K562 (cell line): ENCODE results near the gene TSTD1. TPM values are rescaled to one million over a fixed set of nuclear protein-coding genes. Genes with fewer than 3 reads are reported as not detected.

Experiments
- ATF3 ChIP-seq, 2 experiments: fragments of 450-650 bp in 1 of 2; sonication (generic) in 1 of 2; formaldehyde crosslinking in 1 of 2; IDR thresholded peaks in 1 of 2; conservative IDR thresholded peaks in 1 of 2; 2 replicates each; pipeline versions ENCODE4 v1.6.1 to v1.8.1; 2016 to 2023; ENCODE audit warnings: mild to moderate bottlenecking in 2 of 2, moderate library complexity in 2 of 2, inconsistent platforms in 1 of 2, missing genetic modification reagents in 1 of 2
- CBFB ChIP-seq: sonication (generic); formaldehyde crosslinking; IDR thresholded peaks from 2 replicates; pipeline ENCODE4 v1.4.0; 2020; ENCODE audit warnings: mild to moderate bottlenecking, missing genetic modification reagents
- CEBPG ChIP-seq, 3 experiments: fragments of 200-800 bp in 1 of 3; sonication (Bioruptor generic) in 1 of 3; sonication (generic) in 1 of 3; formaldehyde crosslinking in 1 of 3; IDR thresholded peaks in 2 of 3; conservative IDR thresholded peaks in 1 of 3; 2 replicates each; pipeline versions ENCODE4 v1.6.1 to v1.8.0; 2016 to 2022; ENCODE audit warnings: missing compliant biosample characterization in 2 of 3, missing genetic modification characterization in 2 of 3, mild to moderate bottlenecking in 1 of 3, missing genetic modification reagents in 1 of 3
- GABPB2 ChIP-seq: fragments of 250-450 bp; sonication (Bioruptor Pico); conservative IDR thresholded peaks from 2 replicates; pipeline ENCODE4 v1.5.1; 2021; ENCODE audit warnings: mild to moderate bottlenecking
- HDAC1 ChIP-seq, 2 experiments: fragments of 450-650 bp; IDR thresholded peaks; 2 replicates each; pipeline ENCODE4 v1.6.1; 2016 to 2017; ENCODE audit warnings: inconsistent platforms in 1 of 2, mild to moderate bottlenecking in 1 of 2, moderate library complexity in 1 of 2
- HMG20B ChIP-seq: fragments of 250-450 bp; sonication (Bioruptor Pico); IDR thresholded peaks from 2 replicates; pipeline ENCODE4 v1.5.0; 2021; ENCODE audit warnings: mild to moderate bottlenecking
- ILF3 ChIP-seq: fragments of 450-650 bp; IDR thresholded peaks from 2 replicates; pipeline ENCODE4 v1.6.1; 2018; ENCODE audit warnings: antibody characterized with exemption, mild to moderate bottlenecking, moderate library complexity, borderline replicate concordance
- MYC ChIP-seq, 2 experiments: fragments of 250-450 bp in 1 of 2; sonication (Bioruptor Pico) in 1 of 2; IDR thresholded peaks; 2 replicates each; pipeline versions ENCODE4 v1.5.1 to v1.6.1; 2012 to 2021; ENCODE audit warnings: low read depth in 2 of 2, borderline replicate concordance in 1 of 2, improper control_type of control experiment in 1 of 2, low read length in 1 of 2, mild to moderate bottlenecking in 1 of 2, moderate library complexity in 1 of 2
- RBM25 ChIP-seq: fragments of 200-400 bp; formaldehyde crosslinking; IDR thresholded peaks from 2 replicates; pipeline ENCODE4 v1.6.1; 2018; ENCODE audit warnings: low read length, low read depth, moderate library complexity; ENCODE audit not compliant: severe bottlenecking
- TRIM25 ChIP-seq: fragments of 450-650 bp; IDR thresholded peaks from 2 replicates; pipeline ENCODE4 v1.7.0; 2016; ENCODE audit warnings: borderline replicate concordance
- WHSC1 ChIP-seq: IDR thresholded peaks from one replicate; pipeline ENCODE4 v1.6.1; 2012; ENCODE audit warnings: low read length, control low read depth, inconsistent platforms
- ZNF23 ChIP-seq: fragments of 250-450 bp; sonication (Bioruptor Pico); IDR thresholded peaks from 2 replicates; pipeline ENCODE4 v1.4.0; 2020; ENCODE audit warnings: mild to moderate bottlenecking
- ZNF239 ChIP-seq: fragments of 250-450 bp; sonication (Bioruptor Pico); IDR thresholded peaks from 2 replicates; pipeline ENCODE4 v1.4.0; 2020; ENCODE audit warnings: mild to moderate bottlenecking
- ZNF785 ChIP-seq: fragments of 250-450 bp; sonication (Bioruptor Pico); IDR thresholded peaks from 2 replicates; pipeline ENCODE4 v1.4.0; 2020; ENCODE audit warnings: mild to moderate bottlenecking
- polyA plus RNA-seq, 8 experiments: library from polyadenylated mRNA; depleted of rRNA in 4 of 8; stranded (reverse) in 5 of 8; unstranded in 3 of 8; fragments of >200 nt; fragmentation: Nextera tagmentation in 2 of 8; fragmentation: Illumina TruSeq in 1 of 8; extraction: Ambion mirVana in 2 of 8; extraction: Trizol in 1 of 8; gene quantifications; 2 replicates each; pipeline versions ENCODE4 v1.2.1 to v1.2.3, GENCODE V29; 2011 to 2014; ENCODE audit warnings: inconsistent platforms in 1 of 8, missing spikeins in 1 of 8
- total RNA-seq, 7 experiments: library from RNA; depleted of rRNA in 6 of 7; stranded (reverse); fragments of >200 nt in 6 of 7; fragmentation: Illumina TruSeq in 2 of 7; extraction: Trizol in 2 of 7; gene quantifications; 2 replicates each; pipeline versions ENCODE4 v1.2.1 to v1.2.3, GENCODE V29; 2011 to 2021; ENCODE audit warnings: low replicate concordance in 1 of 7
- TF ChIP-seq, protein P1 (sequence below): fragments of 450-650 bp; IDR thresholded peaks from 2 replicates; pipeline ENCODE4 v1.6.1; 2016; ENCODE audit warnings: antibody characterized with exemption
- TF ChIP-seq, protein P2 (sequence below): sonication (generic); formaldehyde crosslinking; IDR thresholded peaks from 2 replicates; pipeline ENCODE4 v1.8.1; 2023; ENCODE audit warnings: mild to moderate bottlenecking, missing genetic modification reagents
- TF ChIP-seq, protein P3 (sequence below): sonication (generic); formaldehyde crosslinking; IDR thresholded peaks from 2 replicates; pipeline ENCODE4 v1.8.0; 2022; ENCODE audit warnings: missing genetic modification reagents, mild to moderate bottlenecking, borderline replicate concordance
- TF ChIP-seq, protein P4 (sequence below): fragments of 450-650 bp; conservative IDR thresholded peaks from 2 replicates; pipeline ENCODE4 v1.6.1; 2016; ENCODE audit warnings: missing genetic modification characterization, low read depth, mild to moderate bottlenecking, missing compliant biosample characterization, moderate library complexity

TSTD1 gene
- total and polyA plus RNA-seq, 9 of the 15 experiments (the other 6 are each of a cell fraction or from before 2014, with no cell fraction given): 0.23 to 0.53 TPM; not detected in 7

DNA sequence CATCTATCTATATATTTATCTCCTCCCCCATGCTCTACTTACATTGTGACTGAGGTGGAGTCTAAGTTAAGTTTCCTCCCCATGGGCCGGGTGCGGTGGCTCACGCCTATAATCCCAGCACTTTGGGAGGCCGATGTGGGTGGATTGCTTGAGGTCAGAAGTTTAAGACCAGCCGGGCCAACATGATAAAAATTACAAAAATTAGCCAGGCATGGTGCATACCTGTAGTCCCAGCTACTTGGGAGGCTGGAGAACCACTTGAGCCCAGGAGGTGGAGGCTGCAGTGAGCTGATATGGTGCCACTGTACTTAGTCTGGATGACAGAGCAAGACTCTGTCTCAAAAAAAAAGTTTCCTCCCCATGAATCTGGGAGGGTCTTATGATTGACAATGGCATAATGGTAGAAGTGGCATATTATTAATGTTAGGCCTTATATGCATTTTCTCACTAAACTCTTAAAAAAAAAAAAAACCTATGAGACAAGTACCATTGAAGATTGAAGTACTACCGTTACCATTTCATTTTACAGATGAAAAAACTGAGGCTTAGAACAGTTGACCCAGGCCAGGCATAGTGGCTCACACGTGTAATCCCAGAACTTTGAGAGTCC, 29.1 kb downstream of the TSTD1 start (continued):
- TF ChIP-seq, protein P1, sequence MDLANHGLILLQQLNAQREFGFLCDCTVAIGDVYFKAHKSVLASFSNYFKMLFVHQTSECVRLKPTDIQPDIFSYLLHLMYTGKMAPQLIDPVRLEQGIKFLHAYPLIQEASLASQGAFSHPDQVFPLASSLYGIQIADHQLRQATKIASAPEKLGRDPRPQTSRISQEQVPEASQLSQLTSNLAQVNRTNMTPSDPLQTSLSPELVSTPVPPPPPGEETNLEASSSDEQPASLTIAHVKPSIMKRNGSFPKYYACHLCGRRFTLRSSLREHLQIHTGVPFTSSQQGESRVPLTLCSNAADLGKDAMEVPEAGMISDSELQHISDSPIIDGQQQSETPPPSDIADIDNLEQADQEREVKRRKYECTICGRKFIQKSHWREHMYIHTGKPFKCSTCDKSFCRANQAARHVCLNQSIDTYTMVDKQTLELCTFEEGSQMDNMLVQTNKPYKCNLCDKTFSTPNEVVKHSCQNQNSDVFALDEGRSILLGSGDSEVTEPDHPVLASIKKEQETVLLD: 0 out of 2 replicates have a peak, but pooled peaks have one; percentile 37
- TF ChIP-seq CBFB (no peak), ILF3 (no peak), ZNF23 (CRISPR knock-in tag) (no peak), HMG20B (no peak), HDAC1 (IDR thresholded peaks at IDR 0.05) (peak; percentile 8 to 54; a peak in 1 of 4 replicates), ZNF239 (no peak), RBM25 (no peak), TRIM25 (no peak), ATF3 (IDR thresholded peaks at IDR 0.05) (no peak), ATF3 (CRISPR knock-in tag; conservative IDR thresholded peaks at IDR 0.05) (0 out of 2 replicates have a peak, but pooled peaks have one; percentile 41), MYC (IDR thresholded peaks at IDR 0.05; ENCODE audit: low read depth, low read length) (0 out of 2 replicates have a peak, but pooled peaks have one; percentile 32), MYC (CRISPR knock-in tag; IDR thresholded peaks at IDR 0.05; ENCODE audit: borderline replicate concordance, low read depth) (no peak), ZNF785 (CRISPR knock-in tag) (no peak), WHSC1 (no peak), GABPB2 (CRISPR knock-in tag) (no peak), CEBPG (CRISPR knock-in tag; IDR thresholded peaks at IDR 0.05) (no peak), CEBPG (tag; conservative IDR thresholded peaks at IDR 0.05 in 1 of 2, IDR thresholded peaks at IDR 0.05 in 1 of 2) (no peak)
- TF ChIP-seq, protein P2, sequence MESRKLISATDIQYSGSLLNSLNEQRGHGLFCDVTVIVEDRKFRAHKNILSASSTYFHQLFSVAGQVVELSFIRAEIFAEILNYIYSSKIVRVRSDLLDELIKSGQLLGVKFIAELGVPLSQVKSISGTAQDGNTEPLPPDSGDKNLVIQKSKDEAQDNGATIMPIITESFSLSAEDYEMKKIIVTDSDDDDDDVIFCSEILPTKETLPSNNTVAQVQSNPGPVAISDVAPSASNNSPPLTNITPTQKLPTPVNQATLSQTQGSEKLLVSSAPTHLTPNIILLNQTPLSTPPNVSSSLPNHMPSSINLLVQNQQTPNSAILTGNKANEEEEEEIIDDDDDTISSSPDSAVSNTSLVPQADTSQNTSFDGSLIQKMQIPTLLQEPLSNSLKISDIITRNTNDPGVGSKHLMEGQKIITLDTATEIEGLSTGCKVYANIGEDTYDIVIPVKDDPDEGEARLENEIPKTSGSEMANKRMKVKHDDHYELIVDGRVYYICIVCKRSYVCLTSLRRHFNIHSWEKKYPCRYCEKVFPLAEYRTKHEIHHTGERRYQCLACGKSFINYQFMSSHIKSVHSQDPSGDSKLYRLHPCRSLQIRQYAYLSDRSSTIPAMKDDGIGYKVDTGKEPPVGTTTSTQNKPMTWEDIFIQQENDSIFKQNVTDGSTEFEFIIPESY (CRISPR knock-in tag): no peak
- TF ChIP-seq, protein P3, sequence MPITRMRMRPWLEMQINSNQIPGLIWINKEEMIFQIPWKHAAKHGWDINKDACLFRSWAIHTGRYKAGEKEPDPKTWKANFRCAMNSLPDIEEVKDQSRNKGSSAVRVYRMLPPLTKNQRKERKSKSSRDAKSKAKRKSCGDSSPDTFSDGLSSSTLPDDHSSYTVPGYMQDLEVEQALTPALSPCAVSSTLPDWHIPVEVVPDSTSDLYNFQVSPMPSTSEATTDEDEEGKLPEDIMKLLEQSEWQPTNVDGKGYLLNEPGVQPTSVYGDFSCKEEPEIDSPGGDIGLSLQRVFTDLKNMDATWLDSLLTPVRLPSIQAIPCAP (CRISPR knock-in tag): no peak
- TF ChIP-seq, protein P4, sequence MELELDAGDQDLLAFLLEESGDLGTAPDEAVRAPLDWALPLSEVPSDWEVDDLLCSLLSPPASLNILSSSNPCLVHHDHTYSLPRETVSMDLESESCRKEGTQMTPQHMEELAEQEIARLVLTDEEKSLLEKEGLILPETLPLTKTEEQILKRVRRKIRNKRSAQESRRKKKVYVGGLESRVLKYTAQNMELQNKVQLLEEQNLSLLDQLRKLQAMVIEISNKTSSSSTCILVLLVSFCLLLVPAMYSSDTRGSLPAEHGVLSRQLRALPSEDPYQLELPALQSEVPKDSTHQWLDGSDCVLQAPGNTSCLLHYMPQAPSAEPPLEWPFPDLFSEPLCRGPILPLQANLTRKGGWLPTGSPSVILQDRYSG: no peak
